ENCODE results near the gene ARMC6. TPM values are rescaled to one million over a fixed set of nuclear protein-coding genes. Genes with fewer than 3 reads are reported as not detected.
"Not testable (repeated sequence)": the region's sequence is repeated elsewhere in the genome, so short reads cannot be mapped to it uniquely, and the experiment has no call there.

The ARMC6 gene
- total RNA-seq, 1 donor from 2014 or later, result 13.6 TPM

- intact Hi-C loops (cut with DNase I), result no loop called here
- no peak for ATAC-seq
- DNase-seq (ENCODE audit: missing footprints), result no peak
Observed at GRCh38 chr19:19009951-19010350, 23.5 kb upstream of the ARMC6 start.

GRCh38 chr19:19010551-19010950 is 22.9 kb upstream of the ARMC6 start:
- intact Hi-C loops (cut with DNase I), result no loop called here
- ATAC-seq (no peak), DNase-seq (ENCODE audit: missing footprints) (no peak)

GRCh38 chr19:19021115-19021514 is 12.3 kb upstream of the ARMC6 start:
- intact Hi-C loops (cut with DNase I), result no loop called here
- DNase-seq (ENCODE audit: missing footprints) (peak; percentile 3), ATAC-seq (no peak)

GRCh38 chr19:19022380-19022961 is 10.9 kb upstream of the ARMC6 start:
- intact Hi-C loops (cut with DNase I), result no loop called here
- no peak for ATAC-seq
- no peak for DNase-seq (ENCODE audit: missing footprints)

- intact Hi-C loops (cut with DNase I); DNase-seq (ENCODE audit: missing footprints); ATAC-seq: not testable (repeated sequence)
Observed at GRCh38 chr19:19023376-19023775, 10.0 kb upstream of the ARMC6 start.

- DNase-seq (ENCODE audit: missing footprints) (no peak), ATAC-seq (no peak)
- intact Hi-C loops (cut with DNase I), result no loop called here
Observed at GRCh38 chr19:19025861-19026260, 7.5 kb upstream of the ARMC6 start.

GRCh38 chr19:19026299-19026971 is 7.0 kb upstream of the ARMC6 start:
- no peak for DNase-seq (ENCODE audit: missing footprints)
- intact Hi-C loops (cut with DNase I), result no loop called here
- ATAC-seq, result peak; percentile 30

- intact Hi-C loops (cut with DNase I), result no loop called here
- ATAC-seq (no peak), DNase-seq (ENCODE audit: missing footprints) (no peak)
Observed at GRCh38 chr19:19027228-19027627, 6.2 kb upstream of the ARMC6 start.

- intact Hi-C loops (cut with DNase I), result no loop called here
- DNase-seq (ENCODE audit: missing footprints) (no peak), ATAC-seq (no peak)
Observed at GRCh38 chr19:19028526-19028925, 4.9 kb upstream of the ARMC6 start.

GRCh38 chr19:19031891-19032290 is 1.5 kb upstream of the ARMC6 start:
- no peak for ATAC-seq
- no peak for DNase-seq (ENCODE audit: missing footprints)
- intact Hi-C loops (cut with DNase I), result no loop called here

GRCh38 chr19:19032420-19033175 is 805 bp upstream of the ARMC6 start:
- peak; percentile 76 for ATAC-seq
- intact Hi-C loops (cut with DNase I), result no loop called here
- DNase-seq (ENCODE audit: missing footprints), result peak; percentile 88

GRCh38 chr19:19033176-19033425 is 302 bp upstream of the ARMC6 start:
- ATAC-seq, result no peak
- intact Hi-C loops (cut with DNase I), result no loop called here
- no peak for DNase-seq (ENCODE audit: missing footprints)

GRCh38 chr19:19034204-19034624 is 811 bp downstream of the ARMC6 start:
- intact Hi-C loops (cut with DNase I), result no loop called here
- ATAC-seq, result no peak
- DNase-seq (ENCODE audit: missing footprints), result no peak

- DNase-seq (ENCODE audit: missing footprints) (no peak), ATAC-seq (no peak)
- intact Hi-C loops (cut with DNase I), result no loop called here
Observed at GRCh38 chr19:19039901-19040300, 6.5 kb downstream of the ARMC6 start.

- DNase-seq (ENCODE audit: missing footprints), result no peak
- intact Hi-C loops (cut with DNase I), result no loop called here
- ATAC-seq, result peak; percentile 58
Observed at GRCh38 chr19:19040417-19040816, 7.0 kb downstream of the ARMC6 start.

- intact Hi-C loops (cut with DNase I), result no loop called here
- DNase-seq (ENCODE audit: missing footprints), result no peak
Observed at GRCh38 chr19:19042732-19043280, 9.4 kb downstream of the ARMC6 start.

GRCh38 chr19:19043481-19043880 is 10.1 kb downstream of the ARMC6 start:
- DNase-seq (ENCODE audit: missing footprints), result no peak
- intact Hi-C loops (cut with DNase I), result no loop called here
- no peak for ATAC-seq

More at GRCh38 chr19:19042732-19043280, 9.4 kb downstream of the ARMC6 start:
- no peak for ATAC-seq

- intact Hi-C loops (cut with DNase I), result no loop called here
Observed at GRCh38 chr19:19043881-19044280, 10.5 kb downstream of the ARMC6 start.

GRCh38 chr19:19049406-19049805 is 16.0 kb downstream of the ARMC6 start:
- intact Hi-C loops (cut with DNase I), result no loop called here
- DNase-seq (ENCODE audit: missing footprints) (no peak), ATAC-seq (no peak)

More at GRCh38 chr19:19043881-19044280, 10.5 kb downstream of the ARMC6 start:
- ATAC-seq, result no peak
- no peak for DNase-seq (ENCODE audit: missing footprints)

GRCh38 chr19:19050104-19050503 is 16.7 kb downstream of the ARMC6 start:
- intact Hi-C loops (cut with DNase I), result no loop called here
- ATAC-seq, result no peak
- DNase-seq (ENCODE audit: missing footprints), result no peak

Data from Right ventricle myocardium inferior (tissue), 1 donor.